HG03064 (cell line): Measurements from ENCODE around the gene ZNF264.
"Not testable (repeated sequence)": the region's sequence is repeated elsewhere in the genome, so short reads cannot be mapped to it uniquely, and the experiment has no call there.

Experiments used
- ATAC-seq: cut with Tn5 transposase; IDR thresholded peaks from one replicate; pipeline ENCODE4 v1.9.1; 2021; ENCODE audit warnings: low read depth; ENCODE audit not compliant: unreplicated experiment

ZNF264 gene

GRCh38 chr19:57191141-57192076, at the start of gene ZNF264:
Gene ZNF264 (plus strand): TSS chr19:57191500. CDS start chr19:57191914, 414 bp downstream.
- ATAC-seq = peak; percentile 95

GRCh38 chr19:57141699-57142098, 49.6 kb upstream of the ZNF264 start:
- no peak for ATAC-seq

- ATAC-seq = no peak
Observed at GRCh38 chr19:57152921-57153320, 38.4 kb upstream of the ZNF264 start.

GRCh38 chr19:57161985-57162539, 29.2 kb upstream of the ZNF264 start:
- ATAC-seq = no peak

- no peak for ATAC-seq
Observed at GRCh38 chr19:57165846-57166245, 25.5 kb upstream of the ZNF264 start.

GRCh38 chr19:57167385-57167784, 23.9 kb upstream of the ZNF264 start, which contains the start of gene DUXA:
Gene DUXA (minus strand): TSS chr19:57167485. CDS start chr19:57167443, 42 bp downstream.
- ATAC-seq = no peak

GRCh38 chr19:57171551-57172081, 19.7 kb upstream of the ZNF264 start:
- ATAC-seq = no peak

GRCh38 chr19:57190301-57190700, 999 bp upstream of the ZNF264 start:
- ATAC-seq = no peak

GRCh38 chr19:57192077-57192420, 749 bp downstream of the ZNF264 start:
- no peak for ATAC-seq

- no peak for ATAC-seq
Observed at GRCh38 chr19:57192993-57193392, 1.7 kb downstream of the ZNF264 start.

GRCh38 chr19:57197874-57198273, 6.6 kb downstream of the ZNF264 start:
- not testable (repeated sequence) for ATAC-seq

GRCh38 chr19:57202160-57202559, 10.9 kb downstream of the ZNF264 start:
- ATAC-seq = no peak

- ATAC-seq = no peak
Observed at GRCh38 chr19:57210381-57210780, 19.1 kb downstream of the ZNF264 start.

GRCh38 chr19:57212109-57212508, 20.8 kb downstream of the ZNF264 start:
- ATAC-seq = no peak

GRCh38 chr19:57227502-57227901, 36.2 kb downstream of the ZNF264 start:
- no peak for ATAC-seq

- ATAC-seq = no peak
Observed at GRCh38 chr19:57231686-57232085, 40.4 kb downstream of the ZNF264 start.

GRCh38 chr19:57233207-57233606, 41.9 kb downstream of the ZNF264 start:
- ATAC-seq = no peak

- peak; percentile 30 for ATAC-seq
Observed at GRCh38 chr19:57239982-57240310, 48.6 kb downstream of the ZNF264 start.

- peak; percentile 74 for ATAC-seq
Observed at GRCh38 chr19:57240311-57241090, 49.2 kb downstream of the ZNF264 start, which contains the start of gene ZNF805. Gene ZNF805 (plus strand): TSS chr19:57240632. CDS start chr19:57240892, 260 bp downstream.

GRCh38 chr19:57241176-57241575, 49.9 kb downstream of the ZNF264 start:
- no peak for ATAC-seq

GRCh38 chr19:57242821-57243220, 51.5 kb downstream of the ZNF264 start:
- ATAC-seq = no peak
